ENCODE results near the gene CENPT.
"Not testable (repeated sequence)": the region's sequence is repeated elsewhere in the genome, so short reads cannot be mapped to it uniquely, and the experiment has no call there.

CENPT gene

GRCh38 chr16:67837811-67838210, 9.7 kb downstream of the CENPT start:
- no peaks in the 10 kb centered on the region for H3K36me3 ChIP-seq (ENCODE audit: control insufficient read depth, insufficient read depth, low read length)
- H3K27me3 ChIP-seq (replicated peaks; ENCODE audit: control insufficient read depth, insufficient read depth, low read length): no peaks in the 10 kb centered on the region
- DNase-seq (ENCODE audit: extremely low read depth, insufficient read length): no peak
- no peak overlapping the region for H3K4me3 ChIP-seq (replicated peaks; ENCODE audit: low read depth, low read length)
- TF ChIP-seq CTCF (IDR thresholded peaks at IDR 0.05; ENCODE audit: insufficient read depth, low read length, poor library complexity, severe bottlenecking): no peak

- H3K27me3 ChIP-seq (replicated peaks; ENCODE audit: control insufficient read depth, insufficient read depth, low read length); H3K36me3 ChIP-seq (ENCODE audit: control insufficient read depth, insufficient read depth, low read length); H3K4me3 ChIP-seq (replicated peaks; ENCODE audit: low read depth, low read length); DNase-seq (ENCODE audit: extremely low read depth, insufficient read length): not testable (repeated sequence)
Measured at GRCh38 chr16:67837190-67837589, 10.3 kb downstream of the CENPT start.

- TF ChIP-seq CTCF (IDR thresholded peaks at IDR 0.05; ENCODE audit: insufficient read depth, low read length, poor library complexity, severe bottlenecking): no peak
- Histone ChIP-seq H3K4me3 (replicated peaks; ENCODE audit: low read depth, low read length) (peak overlapping the region; percentile 74), H3K36me3 (ENCODE audit: control insufficient read depth, insufficient read depth, low read length) (peaks cover 6% of the 10 kb centered on the region; the same call in 1 of the 2 replicates), H3K27me3 (replicated peaks; ENCODE audit: control insufficient read depth, insufficient read depth, low read length) (no peaks in the 10 kb centered on the region)
- DNase-seq (ENCODE audit: extremely low read depth, insufficient read length): no peak
Measured at GRCh38 chr16:67834242-67834614, 13.3 kb downstream of the CENPT start.

DNA sequence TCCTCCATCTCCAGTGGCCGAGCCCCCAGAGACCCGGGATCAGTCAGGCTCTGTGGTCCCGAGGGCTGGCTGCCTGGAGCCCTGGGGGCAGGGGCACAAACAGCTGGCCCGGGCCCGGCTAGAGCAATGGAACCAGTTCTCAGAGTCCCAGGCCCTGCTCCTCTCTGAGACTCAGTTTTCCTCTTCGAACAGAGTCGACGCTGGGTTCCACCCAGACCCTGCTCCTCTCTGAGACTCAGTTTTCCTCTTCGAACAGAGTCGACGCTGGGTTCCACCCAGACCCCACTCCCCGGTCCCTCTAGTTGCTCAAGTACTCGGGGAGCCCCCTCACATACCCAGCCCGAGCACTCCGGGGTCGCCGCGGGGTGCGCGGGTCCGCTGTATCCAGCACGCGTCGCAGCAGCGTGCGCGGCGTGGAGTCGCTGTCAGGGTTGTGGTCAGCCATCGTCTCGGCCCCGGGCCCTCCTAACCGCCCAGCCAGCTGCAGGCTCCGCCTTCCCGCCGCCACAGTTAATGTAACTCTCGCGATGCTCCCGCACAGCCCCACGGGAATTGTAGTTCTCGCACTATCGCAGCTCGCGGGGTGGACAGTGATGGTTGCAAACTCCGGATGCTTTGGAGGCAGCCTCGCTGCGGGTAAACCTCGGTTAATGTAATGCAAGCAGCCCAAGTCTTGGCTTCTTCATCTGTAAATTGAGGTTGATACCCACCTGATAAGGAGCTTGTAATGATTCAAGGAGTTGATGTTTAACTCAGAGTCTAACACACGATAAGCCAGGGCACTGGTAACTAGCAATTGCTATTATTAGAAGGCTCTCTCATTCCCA, 13.9 kb downstream of the CENPT start:
- H3K36me3 ChIP-seq (ENCODE audit: control insufficient read depth, insufficient read depth, low read length): peaks cover 8% of the 10 kb centered on the region
- peak; percentile 89 for DNase-seq (ENCODE audit: extremely low read depth, insufficient read length)

DNA sequence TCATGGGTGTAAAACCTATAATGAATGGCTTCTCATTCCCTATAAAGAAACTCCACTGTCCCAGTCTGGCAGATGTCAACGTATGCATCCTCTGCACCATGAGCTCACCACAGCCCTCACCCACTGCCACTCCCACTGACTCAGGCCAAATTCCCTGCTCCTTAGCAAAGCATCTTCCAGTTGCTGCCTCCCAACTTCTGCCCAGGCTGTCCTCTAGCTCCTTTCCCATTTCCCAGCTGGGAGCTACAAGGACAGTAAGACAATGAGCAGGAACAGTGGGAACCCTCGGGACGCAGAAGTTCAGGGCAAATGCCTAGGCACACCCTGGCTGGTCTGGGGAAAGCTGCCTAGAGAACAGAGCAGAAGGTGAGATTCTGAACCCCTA, 14.5 kb downstream of the CENPT start:
- no peak for TF ChIP-seq CTCF (IDR thresholded peaks at IDR 0.05; ENCODE audit: insufficient read depth, low read length, poor library complexity, severe bottlenecking)
- peak overlapping the region; percentile 74 for H3K4me3 ChIP-seq (replicated peaks; ENCODE audit: low read depth, low read length)
- H3K27me3 ChIP-seq (replicated peaks; ENCODE audit: control insufficient read depth, insufficient read depth, low read length): no peaks in the 10 kb centered on the region
- no peak for DNase-seq (ENCODE audit: extremely low read depth, insufficient read length)
- peaks cover 13% of the 10 kb centered on the region for H3K36me3 ChIP-seq (ENCODE audit: control insufficient read depth, insufficient read depth, low read length)

More for the DNA sequence above, 13.9 kb downstream of the CENPT start:
- no peak for TF ChIP-seq CTCF (IDR thresholded peaks at IDR 0.05; ENCODE audit: insufficient read depth, low read length, poor library complexity, severe bottlenecking)
- Histone ChIP-seq H3K27me3 (replicated peaks; ENCODE audit: control insufficient read depth, insufficient read depth, low read length) (no peaks in the 10 kb centered on the region), H3K4me3 (replicated peaks; ENCODE audit: low read depth, low read length) (peak overlapping the region; percentile 74)

DNA sequence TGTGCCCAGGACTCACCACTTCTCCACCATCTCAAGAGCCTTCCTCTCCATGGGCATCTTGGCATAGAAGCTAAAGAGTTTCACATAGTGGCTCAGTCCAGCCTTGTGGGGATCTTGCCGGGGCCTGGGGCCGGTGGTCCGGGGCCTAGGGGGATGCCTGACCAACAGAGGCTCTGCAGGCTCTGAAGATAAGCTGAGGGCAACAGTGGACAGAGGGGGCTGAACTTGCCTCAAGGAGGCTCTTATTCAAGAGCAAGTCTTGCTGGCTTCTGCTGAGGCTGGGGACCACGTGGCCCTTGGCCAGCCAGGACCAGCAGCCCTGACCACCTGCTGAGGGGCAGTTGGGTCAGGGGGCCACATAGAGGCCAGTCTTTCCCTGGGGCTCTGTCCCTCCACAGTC, 18.8 kb downstream of the CENPT start:
- H3K27me3 ChIP-seq (replicated peaks; ENCODE audit: control insufficient read depth, insufficient read depth, low read length): no peaks in the 10 kb centered on the region
- H3K36me3 ChIP-seq (ENCODE audit: control insufficient read depth, insufficient read depth, low read length): peaks cover 19% of the 10 kb centered on the region
- no peak for TF ChIP-seq CTCF (IDR thresholded peaks at IDR 0.05; ENCODE audit: insufficient read depth, low read length, poor library complexity, severe bottlenecking)
- DNase-seq (ENCODE audit: extremely low read depth, insufficient read length): no peak
- no peak overlapping the region for H3K4me3 ChIP-seq (replicated peaks; ENCODE audit: low read depth, low read length)

Data from GM06990 (cell line).